CD4-positive, CD25-positive, alpha-beta regulatory T cell (primary cell): ENCODE data around the gene GNAS-AS1. TPM values are rescaled to one million over a fixed set of nuclear protein-coding genes. Genes with fewer than 3 reads are reported as not detected.

Source experiments
- ATAC-seq, 2 donors: fragments of 150-1000 bp; cut with Tn5 transposase; one replicate each; pipeline ENCODE4 v1.10.0; 2021; ENCODE audit warnings: low read depth in 2 of 2, moderate number of reproducible peaks in 2 of 2, moderate library complexity in 1 of 2
- DNase-seq, 3 donors: peaks; one replicate each; pipeline versions ENCODE4 v3.0.0 to v3.0.0-alpha.2; 2012 to 2022; ENCODE audit warnings: mixed read lengths in 1 of 3
- H3K27ac ChIP-seq: one replicate; pipeline ENCODE4 v1.7.0; 2013; ENCODE audit warnings: mild to moderate bottlenecking, low read length; ENCODE audit not compliant: insufficient read depth, poor library complexity, severe bottlenecking
- H3K27me3 ChIP-seq: one replicate; pipeline ENCODE4 v1.7.0; 2013; ENCODE audit warnings: low read length; ENCODE audit not compliant: control insufficient read depth, insufficient read depth
- H3K36me3 ChIP-seq: one replicate; pipeline ENCODE4 v1.7.0; 2013; ENCODE audit warnings: mild to moderate bottlenecking, low read length, moderate library complexity; ENCODE audit not compliant: control insufficient read depth, insufficient read depth
- H3K4me1 ChIP-seq: 2 replicates; pipeline ENCODE4 v1.7.0; 2013; ENCODE audit warnings: mild to moderate bottlenecking, low read length; ENCODE audit not compliant: insufficient read depth, control insufficient read depth, poor library complexity, severe bottlenecking
- H3K4me3 ChIP-seq: one replicate; pipeline ENCODE4 v1.7.0; 2013; ENCODE audit warnings: low read depth, mild to moderate bottlenecking, low read length, moderate library complexity
- H3K9me3 ChIP-seq, 2 experiments: 1 replicate in 1 of 2; 2 replicates in 1 of 2; pipeline ENCODE4 v1.7.0; 2013; ENCODE audit warnings: low read length in 2 of 2, mild to moderate bottlenecking in 1 of 2, moderate library complexity in 1 of 2; ENCODE audit not compliant: control insufficient read depth in 2 of 2
- H3K27ac Mint-ChIP-seq, 3 donors: one replicate each; pipeline ENCODE4 v1.8.0; 2020 to 2022; ENCODE audit warnings: mild to moderate bottlenecking in 3 of 3, mixed read lengths in 3 of 3, moderate library complexity in 2 of 3
- H3K27me3 Mint-ChIP-seq: one replicate; pipeline ENCODE4 v1.8.0; 2022; ENCODE audit warnings: mild to moderate bottlenecking, mixed read lengths
- H3K36me3 Mint-ChIP-seq: one replicate; pipeline ENCODE4 v1.8.0; 2020; ENCODE audit warnings: mixed read lengths
- H3K4me1 Mint-ChIP-seq, 4 donors: one replicate each; pipeline ENCODE4 v1.8.0; 2020 to 2022; ENCODE audit warnings: mixed read lengths in 4 of 4, mild to moderate bottlenecking in 1 of 4
- H3K4me3 Mint-ChIP-seq, 4 donors: one replicate each; pipeline ENCODE4 v1.8.0; 2020 to 2022; ENCODE audit warnings: mild to moderate bottlenecking in 4 of 4, mixed read lengths in 4 of 4, moderate library complexity in 3 of 4
- H3K9me3 Mint-ChIP-seq, 7 donors: one replicate each; pipeline ENCODE4 v1.8.0; 2020 to 2022; ENCODE audit warnings: mixed read lengths in 7 of 7, mild to moderate bottlenecking in 3 of 7, moderate library complexity in 2 of 7
- polyA plus RNA-seq, 4 donors: library from polyadenylated mRNA; unstranded; fragments of 300-500 nt; fragmentation: Illumina TruSeq; gene quantifications; one replicate each; pipeline ENCODE4 v1.2.3, GENCODE V29; 2021
- total RNA-seq: library from RNA; stranded (reverse); gene quantifications from one replicate; pipeline ENCODE4 v1.2.3, GENCODE V29; 2022

GNAS-AS1 gene
- total and polyA plus RNA-seq, 5 donors from 2014 or later: 0.54 TPM; not detected in 4

- no peak overlapping the region for H3K27ac ChIP-seq
- no peak overlapping the region for H3K4me3 ChIP-seq
- H3K4me3 Mint-ChIP-seq: no peak overlapping the region
- H3K27ac Mint-ChIP-seq: no peak overlapping the region
- H3K4me1 Mint-ChIP-seq: no peaks in the 10 kb centered on the region
- H3K36me3 ChIP-seq: no peaks in the 10 kb centered on the region
- ATAC-seq (no peak), DNase-seq (no peak)
- no peaks in the 10 kb centered on the region for H3K4me1 ChIP-seq
- H3K9me3 ChIP-seq: no peaks in the 10 kb centered on the region
- no peaks in the 10 kb centered on the region for H3K27me3 ChIP-seq
- no peaks in the 10 kb centered on the region for H3K9me3 Mint-ChIP-seq
- peaks cover 5% of the 10 kb centered on the region for H3K27me3 Mint-ChIP-seq
- no peaks in the 10 kb centered on the region for H3K36me3 Mint-ChIP-seq
These were observed 61.7 kb downstream of the GNAS-AS1 start for GRCh38 chr20:58788896-58789544.

- Histone ChIP-seq H3K36me3 (no peaks in the 10 kb centered on the region), H3K4me1 (no peaks in the 10 kb centered on the region), H3K4me3 (no peak overlapping the region), H3K27me3 (no peaks in the 10 kb centered on the region), H3K9me3 (no peaks in the 10 kb centered on the region), H3K27ac (no peak overlapping the region)
- Mint-ChIP-seq H3K36me3 (no peaks in the 10 kb centered on the region), H3K27me3 (peaks cover 15% of the 10 kb centered on the region), H3K9me3 (no peaks in the 10 kb centered on the region), H3K4me3 (no peak overlapping the region), H3K27ac (no peak overlapping the region), H3K4me1 (no peaks in the 10 kb centered on the region)
- ATAC-seq: no peak
- no peak for DNase-seq
These were observed 63.3 kb downstream of the GNAS-AS1 start for GRCh38 chr20:58787211-58788005.

GRCh38 chr20:58784321-58785074 lies 66.2 kb downstream of the GNAS-AS1 start:
- Mint-ChIP-seq H3K27ac (no peak overlapping the region), H3K4me1 (no peaks in the 10 kb centered on the region), H3K27me3 (peaks cover 31% of the 10 kb centered on the region), H3K4me3 (no peak overlapping the region), H3K9me3 (no peaks in the 10 kb centered on the region), H3K36me3 (no peaks in the 10 kb centered on the region)
- H3K4me3 ChIP-seq: no peak overlapping the region
- no peak overlapping the region for H3K27ac ChIP-seq
- no peaks in the 10 kb centered on the region for H3K9me3 ChIP-seq
- ATAC-seq: no peak
- peaks cover 2% of the 10 kb centered on the region for H3K27me3 ChIP-seq
- H3K36me3 ChIP-seq: no peaks in the 10 kb centered on the region
- no peak for DNase-seq
- no peaks in the 10 kb centered on the region for H3K4me1 ChIP-seq

GRCh38 chr20:58783511-58784011 lies 67.1 kb downstream of the GNAS-AS1 start:
- H3K36me3 Mint-ChIP-seq: no peaks in the 10 kb centered on the region
- Histone ChIP-seq H3K27ac (no peak overlapping the region), H3K4me1 (no peaks in the 10 kb centered on the region), H3K4me3 (no peak overlapping the region), H3K27me3 (peaks cover 2% of the 10 kb centered on the region), H3K9me3 (no peaks in the 10 kb centered on the region), H3K36me3 (no peaks in the 10 kb centered on the region)
- DNase-seq (no peak), ATAC-seq (no peak)
- H3K27me3 Mint-ChIP-seq: peaks cover 35% of the 10 kb centered on the region
- peak overlapping the region in 1 of 3 donors; percentile 67 for H3K27ac Mint-ChIP-seq
- no peaks in the 10 kb centered on the region for H3K9me3 Mint-ChIP-seq
- no peaks in the 10 kb centered on the region for H3K4me1 Mint-ChIP-seq
- H3K4me3 Mint-ChIP-seq: no peak overlapping the region

- Mint-ChIP-seq H3K27ac (no peak overlapping the region), H3K4me3 (no peak overlapping the region), H3K27me3 (peaks cover 35% of the 10 kb centered on the region), H3K36me3 (no peaks in the 10 kb centered on the region), H3K4me1 (no peaks in the 10 kb centered on the region), H3K9me3 (no peaks in the 10 kb centered on the region)
- Histone ChIP-seq H3K9me3 (no peaks in the 10 kb centered on the region), H3K4me1 (no peaks in the 10 kb centered on the region), H3K36me3 (no peaks in the 10 kb centered on the region), H3K27ac (no peak overlapping the region), H3K4me3 (no peak overlapping the region), H3K27me3 (peaks cover 5% of the 10 kb centered on the region)
- ATAC-seq (no peak), DNase-seq (no peak)
These were observed 69.6 kb downstream of the GNAS-AS1 start for GRCh38 chr20:58781138-58781537.

- Histone ChIP-seq H3K4me1 (no peaks in the 10 kb centered on the region), H3K27ac (no peak overlapping the region), H3K9me3 (no peaks in the 10 kb centered on the region), H3K4me3 (no peak overlapping the region), H3K36me3 (no peaks in the 10 kb centered on the region), H3K27me3 (peaks cover 5% of the 10 kb centered on the region)
- no peak overlapping the region for H3K4me3 Mint-ChIP-seq
- no peaks in the 10 kb centered on the region for H3K9me3 Mint-ChIP-seq
- peaks cover 41% of the 10 kb centered on the region for H3K27me3 Mint-ChIP-seq
- DNase-seq (no peak), ATAC-seq (no peak)
- no peaks in the 10 kb centered on the region for H3K4me1 Mint-ChIP-seq
- no peaks in the 10 kb centered on the region for H3K36me3 Mint-ChIP-seq
- no peak overlapping the region for H3K27ac Mint-ChIP-seq
These were observed 71.9 kb downstream of the GNAS-AS1 start for GRCh38 chr20:58778760-58779159.

GRCh38 chr20:58777657-58778056 lies 73.0 kb downstream of the GNAS-AS1 start:
- no peak overlapping the region for H3K27ac ChIP-seq
- H3K27me3 ChIP-seq: peaks cover 5% of the 10 kb centered on the region
- H3K36me3 ChIP-seq: no peaks in the 10 kb centered on the region
- Mint-ChIP-seq H3K4me1 (no peaks in the 10 kb centered on the region), H3K27me3 (peaks cover 37% of the 10 kb centered on the region), H3K36me3 (no peaks in the 10 kb centered on the region), H3K9me3 (no peaks in the 10 kb centered on the region), H3K4me3 (no peak overlapping the region), H3K27ac (no peak overlapping the region)
- no peaks in the 10 kb centered on the region for H3K9me3 ChIP-seq
- ATAC-seq (no peak), DNase-seq (no peak)
- no peaks in the 10 kb centered on the region for H3K4me1 ChIP-seq
- H3K4me3 ChIP-seq: no peak overlapping the region
